Measurements from ENCODE around the gene PLAGL1. TPM values are rescaled to one million over a fixed set of nuclear protein-coding genes. Genes with fewer than 3 reads are reported as not detected.

PLAGL1 gene
- total RNA-seq, 1 donor from 2014 or later: 29.7 TPM

GRCh38 chr6:143950875-143951274 lies 57.2 kb downstream of the PLAGL1 start:
- TF ChIP-seq CTCF (conservative IDR thresholded peaks at IDR 0.05): no peak
- H3K27ac Mint-ChIP-seq (ENCODE audit: unreplicated experiment): no peak overlapping the region
- H3K9me3 Mint-ChIP-seq: no peaks in the 10 kb centered on the region
- H3K27me3 Mint-ChIP-seq (ENCODE audit: low read depth): no peaks in the 10 kb centered on the region
- H3K4me3 Mint-ChIP-seq: no peak overlapping the region
- H3K36me3 Mint-ChIP-seq (ENCODE audit: low read depth): peaks cover 9% of the 10 kb centered on the region
- DNase-seq (ENCODE audit: low read depth, low spot score): no peak
- no peaks in the 10 kb centered on the region for H3K4me1 Mint-ChIP-seq

- TF ChIP-seq CTCF (conservative IDR thresholded peaks at IDR 0.05): no peak
- Mint-ChIP-seq H3K4me3 (no peak overlapping the region), H3K36me3 (ENCODE audit: low read depth) (peaks cover 9% of the 10 kb centered on the region), H3K27me3 (ENCODE audit: low read depth) (no peaks in the 10 kb centered on the region), H3K27ac (ENCODE audit: unreplicated experiment) (no peak overlapping the region), H3K9me3 (no peaks in the 10 kb centered on the region), H3K4me1 (no peaks in the 10 kb centered on the region)
- DNase-seq (ENCODE audit: low read depth, low spot score): no peak
Measured at GRCh38 chr6:143949962-143950361, 58.1 kb downstream of the PLAGL1 start.

GRCh38 chr6:143949535-143949934 lies 58.5 kb downstream of the PLAGL1 start:
- no peaks in the 10 kb centered on the region for H3K9me3 Mint-ChIP-seq
- H3K36me3 Mint-ChIP-seq (ENCODE audit: low read depth): peaks cover 9% of the 10 kb centered on the region
- no peaks in the 10 kb centered on the region for H3K4me1 Mint-ChIP-seq
- H3K27ac Mint-ChIP-seq (ENCODE audit: unreplicated experiment): no peak overlapping the region
- no peak for DNase-seq (ENCODE audit: low read depth, low spot score)
- no peaks in the 10 kb centered on the region for H3K27me3 Mint-ChIP-seq (ENCODE audit: low read depth)
- H3K4me3 Mint-ChIP-seq: no peak overlapping the region
- TF ChIP-seq CTCF (conservative IDR thresholded peaks at IDR 0.05): no peak

GRCh38 chr6:143948208-143948607 lies 59.9 kb downstream of the PLAGL1 start:
- Mint-ChIP-seq H3K9me3 (no peaks in the 10 kb centered on the region), H3K27me3 (ENCODE audit: low read depth) (no peaks in the 10 kb centered on the region), H3K4me1 (peaks cover 4% of the 10 kb centered on the region), H3K27ac (ENCODE audit: unreplicated experiment) (no peak overlapping the region), H3K36me3 (ENCODE audit: low read depth) (peaks cover 9% of the 10 kb centered on the region), H3K4me3 (no peak overlapping the region)
- no peak for DNase-seq (ENCODE audit: low read depth, low spot score)
- TF ChIP-seq CTCF (conservative IDR thresholded peaks at IDR 0.05): no peak

GRCh38 chr6:143941852-143942627 lies 66.0 kb downstream of the PLAGL1 start:
- H3K36me3 Mint-ChIP-seq (ENCODE audit: low read depth): peaks cover 3% of the 10 kb centered on the region
- TF ChIP-seq CTCF (conservative IDR thresholded peaks at IDR 0.05): peak; percentile 69
- H3K9me3 Mint-ChIP-seq: peaks cover 3% of the 10 kb centered on the region
- H3K27ac Mint-ChIP-seq (ENCODE audit: unreplicated experiment): no peak overlapping the region
- no peak overlapping the region for H3K4me3 Mint-ChIP-seq
- DNase-seq (ENCODE audit: low read depth, low spot score): peak; percentile 60
- H3K4me1 Mint-ChIP-seq: peaks cover 16% of the 10 kb centered on the region
- peaks cover 6% of the 10 kb centered on the region for H3K27me3 Mint-ChIP-seq (ENCODE audit: low read depth)
